GM19397 (cell line): ENCODE results near the gene NBPF9.
"Not testable (repeated sequence)": the region's sequence is repeated elsewhere in the genome, so short reads cannot be mapped to it uniquely, and the experiment has no call there.

Experiments
- ATAC-seq: cut with Tn5 transposase; IDR thresholded peaks from one replicate; pipeline ENCODE4 v1.9.1; 2021; ENCODE audit warnings: mild to moderate bottlenecking, moderate library complexity; ENCODE audit not compliant: unreplicated experiment

The NBPF9 gene

DNA sequence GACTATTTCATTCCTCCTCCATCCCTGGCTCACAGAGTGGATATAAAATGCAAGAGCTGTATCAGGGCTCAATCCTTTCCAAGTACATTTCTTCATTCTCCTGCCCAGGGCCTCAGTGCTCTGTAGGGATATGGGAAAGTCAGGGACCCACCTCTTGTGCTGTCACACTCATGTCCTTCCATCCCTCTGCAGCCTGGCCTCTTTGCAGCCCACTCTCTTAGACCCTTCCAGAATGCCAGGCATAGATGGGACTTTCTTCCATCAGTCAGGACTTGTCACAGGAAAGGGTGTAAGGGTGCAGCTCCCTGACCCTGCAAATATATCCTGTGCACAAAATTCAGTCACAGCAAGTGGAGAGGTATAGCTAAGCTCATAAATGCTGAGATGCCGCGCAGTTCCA, 86.7 kb downstream of the NBPF9 start:
- ATAC-seq, result not testable (repeated sequence)

DNA sequence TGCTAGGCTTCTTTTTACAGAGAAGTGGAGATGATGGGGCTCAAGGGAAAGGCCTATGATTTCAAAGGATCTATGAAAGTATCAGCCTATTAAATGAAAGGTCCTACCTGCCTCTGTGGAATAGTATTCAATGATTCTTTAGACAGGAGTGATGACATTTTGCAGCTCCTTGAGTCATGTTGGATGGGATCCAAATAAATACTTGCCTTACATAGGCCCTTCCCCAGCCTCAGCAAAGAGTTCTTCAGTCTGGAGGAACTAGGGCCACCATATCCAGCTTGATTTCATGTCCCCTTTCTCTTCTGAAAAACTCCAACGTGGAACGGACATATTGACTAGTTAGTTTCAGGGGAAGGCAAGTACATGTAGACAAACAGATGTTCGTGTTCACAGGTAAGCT, 87.8 kb downstream of the NBPF9 start:
- ATAC-seq, result not testable (repeated sequence)

DNA sequence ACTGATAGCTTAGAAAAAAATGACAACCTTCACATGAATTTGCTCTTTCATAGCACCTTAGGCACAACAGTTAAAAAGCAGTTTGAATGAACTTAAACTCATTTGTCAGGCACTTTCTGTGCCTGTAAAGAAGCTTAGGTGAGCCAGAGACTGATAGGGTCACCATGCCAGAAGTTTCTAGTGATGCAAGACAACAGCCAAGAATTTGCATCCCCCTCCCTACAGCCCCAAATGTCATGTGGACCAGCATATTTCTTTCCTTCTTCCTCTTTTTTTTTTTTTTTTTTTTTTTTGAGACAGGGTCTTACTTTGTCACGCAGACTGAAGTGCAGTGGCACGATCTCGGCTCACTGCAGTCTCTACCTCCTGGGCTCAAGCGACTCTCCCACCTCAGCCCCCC, 89.8 kb downstream of the NBPF9 start:
- ATAC-seq, result not testable (repeated sequence)

DNA sequence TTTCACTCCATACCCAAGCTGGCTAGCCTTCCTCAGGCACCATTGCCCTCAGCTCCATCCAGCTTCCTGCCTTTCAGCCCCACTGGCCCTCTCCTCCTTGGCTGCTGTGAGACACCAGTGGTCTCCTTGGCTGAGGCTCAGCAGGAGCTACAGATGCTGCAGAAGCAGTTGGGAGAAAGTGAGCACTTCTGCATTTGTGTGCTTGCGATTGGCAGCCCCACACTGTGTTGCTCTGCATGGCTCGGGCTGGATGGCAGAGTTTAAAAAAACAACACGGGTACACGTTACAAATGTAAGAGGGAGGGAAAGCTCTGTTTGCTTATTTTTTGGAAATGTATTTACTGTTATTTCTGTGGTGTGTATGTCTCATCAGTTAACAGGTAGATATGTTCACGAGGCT, 90.8 kb downstream of the NBPF9 start:
- not testable (repeated sequence) for ATAC-seq

DNA sequence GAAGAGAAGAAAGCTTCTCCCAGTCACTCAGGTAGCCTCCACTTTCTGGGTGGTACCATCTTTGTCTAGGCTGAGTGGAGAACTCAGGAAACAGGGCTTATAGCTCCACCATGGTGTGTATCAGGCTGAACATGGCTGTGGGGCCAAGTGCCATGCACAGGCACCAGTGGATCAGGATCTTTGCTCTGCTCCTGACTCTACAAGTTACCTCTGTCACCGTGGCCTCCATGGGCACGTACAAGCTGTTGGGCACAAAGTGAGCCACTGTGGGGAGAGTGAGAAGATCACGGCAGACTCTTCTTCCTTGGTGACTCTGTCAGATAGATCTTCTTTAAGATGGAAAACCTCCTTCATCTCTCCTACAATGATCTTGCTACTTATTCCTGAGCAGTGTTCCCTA, 93.6 kb downstream of the NBPF9 start:
- not testable (repeated sequence) for ATAC-seq

DNA sequence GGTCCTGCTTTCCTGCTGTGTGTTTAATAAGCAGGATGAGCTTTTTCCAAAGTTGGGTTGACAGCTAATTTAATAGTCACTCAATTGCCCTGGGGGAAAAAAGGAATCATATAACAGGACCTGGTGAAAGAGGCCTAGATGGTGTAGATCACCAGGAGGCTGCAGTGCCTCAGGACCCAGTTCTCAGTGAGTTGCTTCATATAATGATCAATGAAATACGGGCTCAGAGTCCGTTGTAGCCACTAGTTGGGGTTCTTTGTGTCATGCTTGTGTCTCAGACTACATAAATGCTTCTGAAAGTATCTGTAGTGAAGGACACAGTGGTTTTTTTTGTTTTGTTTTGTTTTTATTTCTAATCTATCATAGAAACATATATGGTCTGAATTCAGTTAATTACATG, 94.6 kb downstream of the NBPF9 start:
- not testable (repeated sequence) for ATAC-seq

DNA sequence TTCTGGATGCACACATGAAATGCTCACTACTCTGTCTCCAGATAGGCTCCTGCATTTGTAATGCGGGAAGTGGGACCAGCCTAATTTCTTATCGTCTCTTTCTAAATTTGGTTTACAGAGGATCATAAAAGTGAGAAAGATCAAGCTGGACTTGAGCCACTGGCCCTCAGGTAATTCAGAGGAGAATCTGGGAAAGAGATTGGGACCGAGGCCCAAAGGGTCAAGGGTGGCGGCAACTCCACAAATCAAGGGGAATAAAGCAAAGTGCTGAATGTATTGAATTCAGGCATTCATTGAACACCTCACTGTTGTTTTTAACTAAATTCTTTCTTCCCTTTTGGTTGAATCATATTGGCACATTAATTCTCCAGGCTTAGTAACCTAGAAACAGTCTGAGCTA, 95.0 kb downstream of the NBPF9 start:
- ATAC-seq, result not testable (repeated sequence)
